EH (cell line): ENCODE measurements around the gene TSNAXIP1.

Source experiments
- DNase-seq: peaks from one replicate; pipeline ENCODE4 v3.0.0-alpha.2; 2015; ENCODE audit warnings: low read depth

The TSNAXIP1 gene, protein sequence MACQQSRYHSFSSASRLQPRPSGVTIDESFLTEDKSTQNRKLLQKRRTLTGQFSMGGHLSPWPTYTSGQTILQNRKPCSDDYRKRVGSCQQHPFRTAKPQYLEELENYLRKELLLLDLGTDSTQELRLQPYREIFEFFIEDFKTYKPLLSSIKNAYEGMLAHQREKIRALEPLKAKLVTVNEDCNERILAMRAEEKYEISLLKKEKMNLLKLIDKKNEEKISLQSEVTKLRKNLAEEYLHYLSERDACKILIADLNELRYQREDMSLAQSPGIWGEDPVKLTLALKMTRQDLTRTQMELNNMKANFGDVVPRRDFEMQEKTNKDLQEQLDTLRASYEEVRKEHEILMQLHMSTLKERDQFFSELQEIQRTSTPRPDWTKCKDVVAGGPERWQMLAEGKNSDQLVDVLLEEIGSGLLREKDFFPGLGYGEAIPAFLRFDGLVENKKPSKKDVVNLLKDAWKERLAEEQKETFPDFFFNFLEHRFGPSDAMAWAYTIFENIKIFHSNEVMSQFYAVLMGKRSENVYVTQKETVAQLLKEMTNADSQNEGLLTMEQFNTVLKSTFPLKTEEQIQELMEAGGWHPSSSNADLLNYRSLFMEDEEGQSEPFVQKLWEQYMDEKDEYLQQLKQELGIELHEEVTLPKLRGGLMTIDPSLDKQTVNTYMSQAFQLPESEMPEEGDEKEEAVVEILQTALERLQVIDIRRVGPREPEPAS

GRCh38 chr16:67806428-67807147 is at the start of gene TSNAXIP1, which contains the start of gene RANBP10:
TSNAXIP1 (plus strand) TSS chr16:67806889; CDS start chr16:67807150, 261 bp downstream.
RANBP10 (minus strand) TSS chr16:67806560; CDS start chr16:67806536, 24 bp downstream.
- peak; percentile 100 for DNase-seq

DNA sequence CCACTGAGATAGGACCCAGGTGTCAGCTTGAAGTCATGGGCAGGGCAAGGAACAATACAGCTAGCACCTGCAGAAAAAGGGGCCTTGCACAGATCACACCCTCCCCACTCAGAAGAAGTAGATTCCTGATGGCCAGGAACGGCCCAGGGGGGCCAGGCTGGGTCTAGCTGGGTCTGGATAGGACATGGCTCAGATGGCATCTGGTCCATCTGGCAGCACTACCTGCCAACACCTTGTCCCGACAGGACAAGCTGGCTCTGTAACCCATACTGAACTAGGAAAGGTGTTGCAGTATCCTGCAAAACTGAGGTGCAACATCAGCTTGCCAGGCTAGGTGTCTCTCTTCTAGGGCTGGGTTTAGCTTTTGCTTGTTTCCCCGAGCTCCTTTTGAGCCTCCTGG is 48.7 kb upstream of the TSNAXIP1 start:
- no peak for DNase-seq

DNA sequence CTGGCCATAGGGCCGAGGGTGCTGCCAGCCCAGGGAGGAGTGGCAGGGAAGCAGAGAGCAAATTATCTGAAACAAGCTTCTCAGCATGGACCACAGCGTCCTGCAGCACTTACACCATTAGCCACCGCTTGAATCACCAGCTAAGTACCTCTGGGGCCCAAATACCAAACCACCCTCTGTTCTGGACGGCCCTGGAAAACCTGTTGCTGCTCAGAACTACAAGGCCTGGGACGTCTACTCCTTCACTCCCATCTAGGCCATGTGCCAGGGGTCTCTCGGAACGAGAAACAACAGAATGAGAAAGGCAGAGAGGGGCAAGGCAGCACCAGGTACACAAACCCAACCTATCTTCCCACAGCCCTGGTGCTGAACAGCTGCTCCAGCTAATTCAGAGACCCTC is 47.7 kb upstream of the TSNAXIP1 start:
- DNase-seq: no peak

- DNase-seq: no peak
Observed at GRCh38 chr16:67760206-67760955, 46.3 kb upstream of the TSNAXIP1 start.

DNA sequence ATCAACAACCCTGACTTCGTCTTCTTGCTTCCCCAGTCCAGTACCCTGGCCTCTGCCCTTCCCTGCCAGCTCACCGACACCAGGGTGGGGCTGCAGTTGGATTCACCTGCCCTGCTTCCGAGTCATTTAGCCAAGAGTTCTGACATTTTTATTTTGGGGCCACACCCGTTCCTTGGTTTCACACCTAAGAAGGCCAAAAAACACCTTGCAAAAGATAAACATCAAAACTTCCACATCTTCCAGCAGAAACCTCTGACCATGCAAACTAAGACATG is 45.8 kb upstream of the TSNAXIP1 start:
- DNase-seq: no peak

DNA sequence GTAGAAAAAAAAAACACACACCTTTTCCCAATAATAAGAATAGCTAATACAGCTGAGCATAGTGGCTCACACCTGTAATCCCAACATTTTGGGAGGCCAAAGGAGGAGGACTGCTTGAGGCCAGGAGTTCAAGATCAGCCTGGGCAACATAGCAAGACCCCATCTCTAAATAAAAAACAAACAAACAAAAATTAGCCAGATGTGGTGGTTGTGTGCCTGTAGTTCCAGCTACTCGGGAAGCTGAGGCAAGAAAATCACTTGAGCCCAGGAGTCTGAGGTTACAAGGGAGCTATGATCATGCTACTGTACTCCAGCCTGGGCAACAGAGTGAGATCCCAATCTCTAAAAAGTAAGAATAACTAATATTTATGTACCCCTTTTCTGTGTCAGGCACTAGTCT is 44.8 kb upstream of the TSNAXIP1 start:
- no peak for DNase-seq

DNA sequence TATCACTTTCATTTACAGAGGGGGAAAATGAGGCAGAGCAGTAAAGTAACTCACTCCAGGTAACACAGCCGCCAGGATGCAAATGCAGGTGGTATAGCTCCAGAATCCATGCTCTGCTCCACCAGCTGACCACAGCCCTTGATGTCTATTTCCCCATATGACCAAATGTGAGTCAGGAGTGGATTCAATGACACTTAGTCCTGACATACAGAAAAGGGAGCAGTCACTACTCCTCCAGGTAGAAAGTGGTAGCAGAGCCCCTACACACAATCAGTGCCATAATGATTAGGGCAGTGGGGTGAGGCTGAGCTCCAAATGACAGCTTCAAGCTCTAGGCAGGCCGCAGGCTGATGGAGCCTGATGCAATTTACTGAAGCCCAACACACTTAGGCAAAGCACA is 44.3 kb upstream of the TSNAXIP1 start:
- DNase-seq: no peak

- no peak for DNase-seq
Observed at GRCh38 chr16:67763066-67763465, 43.6 kb upstream of the TSNAXIP1 start.

DNA sequence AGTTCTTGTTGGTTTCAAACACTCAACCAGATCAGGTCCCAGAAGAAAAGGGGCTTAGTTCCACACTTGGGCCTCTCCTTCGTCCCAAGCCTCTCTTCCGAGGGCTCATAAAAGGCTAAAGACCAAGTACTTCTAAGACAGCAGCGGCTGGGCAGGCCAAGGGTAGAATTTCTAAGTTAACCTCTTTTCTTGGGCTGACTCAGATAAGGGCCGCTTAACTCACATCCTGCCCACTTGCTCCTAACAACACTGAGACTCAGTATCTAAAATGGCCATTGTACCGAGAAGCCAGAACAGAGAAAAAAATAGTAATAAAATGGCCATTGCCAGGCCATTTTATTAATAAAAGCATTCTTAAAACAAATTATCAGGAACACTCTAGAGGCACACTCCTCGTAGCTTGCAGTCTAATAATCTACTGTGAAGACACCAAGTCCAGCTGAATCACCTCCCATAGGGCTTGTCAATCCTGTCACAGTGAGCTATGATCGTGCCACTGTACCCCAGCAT is 42.5 kb upstream of the TSNAXIP1 start:
- no peak for DNase-seq

DNA sequence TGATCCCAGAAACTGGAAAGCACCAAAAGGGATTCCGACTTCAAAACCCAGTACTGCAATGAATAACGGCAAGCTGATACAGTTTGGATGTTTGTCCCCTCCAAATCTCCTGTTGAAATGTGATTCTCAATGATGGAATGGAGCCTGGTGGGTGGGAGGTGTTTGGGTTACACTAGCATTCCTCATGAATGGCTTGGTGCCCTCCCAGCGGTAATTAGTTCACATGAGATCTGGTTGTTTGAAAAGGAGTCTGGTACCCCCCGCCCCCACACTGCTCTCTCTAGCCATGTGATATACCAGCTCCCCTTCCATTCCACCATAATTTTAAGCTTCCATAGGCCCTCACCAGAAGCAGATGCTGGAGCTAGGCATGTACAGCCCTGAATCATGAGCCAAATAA is 40.4 kb upstream of the TSNAXIP1 start:
- DNase-seq: no peak

- peak; percentile 78 for DNase-seq
Observed at GRCh38 chr16:67767953-67768352, 38.7 kb upstream of the TSNAXIP1 start.

- no peak for DNase-seq
Observed at GRCh38 chr16:67770346-67770991, 36.2 kb upstream of the TSNAXIP1 start.

- no peak for DNase-seq
Observed at GRCh38 chr16:67773099-67773498, 33.6 kb upstream of the TSNAXIP1 start.

DNA sequence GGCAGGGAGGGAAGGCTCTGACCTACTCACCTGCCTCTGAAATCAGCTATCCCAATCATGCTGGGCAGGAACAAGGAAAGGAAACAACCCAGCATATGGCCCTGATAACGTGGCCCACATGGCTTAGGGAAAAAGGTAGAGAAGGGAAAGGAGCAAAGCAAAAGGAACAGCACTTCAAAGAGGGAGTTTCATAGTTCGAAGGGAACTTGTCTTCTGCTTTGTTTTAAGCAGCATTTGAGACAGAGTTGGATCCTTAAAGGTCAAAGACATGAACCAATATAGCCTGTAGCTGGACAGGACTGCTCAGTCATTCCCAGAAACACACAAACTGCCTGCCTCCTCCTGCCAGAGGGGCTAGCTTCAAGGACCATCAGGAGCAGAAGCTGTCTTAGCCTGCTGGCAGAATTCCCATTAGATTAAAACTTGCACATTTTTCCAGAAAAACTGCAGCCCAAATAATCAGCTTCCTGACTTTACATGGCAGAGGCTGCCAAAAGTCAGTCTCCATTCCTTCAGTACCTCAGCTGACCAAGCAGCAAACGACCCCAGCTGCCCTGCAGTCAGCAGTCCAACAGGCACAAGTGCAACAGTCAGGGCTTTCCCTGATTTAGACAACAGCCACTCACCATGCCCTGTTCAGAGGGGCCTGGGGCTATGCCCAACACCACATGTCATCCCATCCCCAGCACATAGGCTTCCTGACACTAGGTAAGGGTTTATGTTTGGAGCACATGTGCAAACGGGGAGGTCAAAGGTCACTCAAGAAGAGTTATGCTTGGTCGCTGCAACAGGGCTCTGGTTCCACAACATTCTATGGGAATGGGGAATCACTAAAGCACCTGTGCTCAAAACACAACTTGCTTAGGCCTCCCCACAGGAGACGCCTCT is 32.9 kb upstream of the TSNAXIP1 start:
- peak; percentile 23 for DNase-seq

GRCh38 chr16:67774457-67774853 is 32.2 kb upstream of the TSNAXIP1 start:
- DNase-seq: no peak

DNA sequence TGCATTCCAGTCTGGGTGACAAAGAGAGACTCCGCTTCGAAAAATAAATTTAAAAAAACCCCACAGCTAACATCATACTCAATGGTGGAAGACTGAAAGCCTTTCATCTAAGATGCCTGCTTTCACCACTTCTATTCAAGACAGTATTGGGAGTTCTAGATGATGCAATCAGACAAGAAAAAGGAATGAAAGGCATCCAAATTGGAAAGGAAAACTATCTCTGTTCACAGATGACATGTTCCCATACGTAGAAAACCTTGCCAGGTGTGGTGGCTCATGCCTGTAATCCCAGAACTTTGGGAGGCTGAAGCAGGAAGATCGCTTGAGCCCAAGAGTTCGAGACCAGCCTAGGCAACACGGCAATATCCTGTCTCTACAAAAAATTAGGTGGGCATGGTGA is 31.4 kb upstream of the TSNAXIP1 start:
- peak; percentile 8 for DNase-seq

DNA sequence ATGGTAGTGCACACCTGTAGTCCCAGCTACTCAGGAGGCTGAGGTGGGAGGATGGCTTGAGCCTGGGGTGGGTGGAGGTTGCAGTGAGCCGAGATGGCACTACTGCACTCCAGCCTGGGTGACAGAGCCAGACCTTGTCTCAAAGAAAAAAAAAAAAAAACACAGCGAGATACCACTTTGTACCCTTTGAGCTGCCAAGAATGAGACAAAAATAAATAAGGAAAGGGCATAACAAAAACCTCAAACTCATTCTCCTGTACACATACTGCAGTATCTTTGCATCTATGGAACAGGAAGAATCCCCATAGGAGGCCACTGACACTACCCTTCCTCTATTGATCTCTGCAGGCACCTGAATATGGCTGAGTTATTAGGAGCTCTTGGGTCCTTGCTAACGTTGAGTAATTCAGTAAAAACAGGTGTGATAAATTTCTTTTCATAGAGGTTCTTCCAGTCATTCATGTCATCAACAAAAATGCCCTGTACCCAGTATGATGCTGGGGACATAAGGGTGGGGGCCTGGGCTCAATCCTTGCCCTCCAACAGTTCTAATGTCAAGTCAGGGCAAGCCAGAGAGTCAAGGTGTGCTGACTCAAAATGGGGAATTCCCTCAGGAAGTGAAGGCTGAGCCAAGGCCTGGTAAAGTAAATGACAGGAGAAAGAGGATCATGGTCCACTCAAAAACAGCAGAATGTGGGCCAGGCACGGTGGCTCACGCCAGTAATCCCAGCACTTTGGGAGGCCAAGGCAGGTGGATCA is 27.3 kb upstream of the TSNAXIP1 start:
- DNase-seq: no peak

- no peak for DNase-seq
Observed at GRCh38 chr16:67780847-67781564, 25.7 kb upstream of the TSNAXIP1 start.

DNA sequence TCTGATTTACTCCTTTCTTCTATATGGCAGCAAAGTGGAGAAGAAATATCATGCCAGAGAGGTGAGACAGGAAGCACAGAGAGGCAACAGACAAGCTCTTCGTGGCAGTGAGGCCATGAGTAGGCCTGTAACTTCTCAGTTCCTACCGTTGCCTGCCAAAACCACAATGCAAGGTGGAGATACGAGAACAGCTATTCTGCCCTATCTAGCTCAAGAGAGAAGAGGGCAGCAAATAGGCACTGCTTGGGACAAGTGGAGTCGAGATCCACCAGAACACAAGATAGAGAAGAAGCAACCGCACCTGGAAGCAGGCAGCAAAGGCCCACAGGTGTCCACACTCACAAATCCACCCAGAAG is 25.1 kb upstream of the TSNAXIP1 start:
- DNase-seq: no peak
